Peyer's patch (tissue), 4 donors: ENCODE data around the gene P2RX3. TPM values are rescaled to one million over a fixed set of nuclear protein-coding genes. Genes with fewer than 3 reads are reported as not detected.
"Not testable (repeated sequence)": the region's sequence is repeated elsewhere in the genome, so short reads cannot be mapped to it uniquely, and the experiment has no call there.

ENCODE experiments used
- DNase-seq, 3 donors: peaks; one replicate each; pipeline ENCODE4 v3.0.0-alpha.2; 2017 to 2019
- H3K27ac ChIP-seq, 4 donors: fragments of 200-600 bp; sonication (generic); one replicate each; pipeline ENCODE4 v1.5.1; 2016 to 2019
- H3K27me3 ChIP-seq, 2 donors: fragments of 200-600 bp; sonication (generic); one replicate each; pipeline ENCODE4 v1.5.1; 2019
- H3K36me3 ChIP-seq, 3 donors: fragments of 200-600 bp; sonication (generic); one replicate each; pipeline ENCODE4 v1.5.1; 2016 to 2019
- H3K4me1 ChIP-seq, 4 donors: fragments of 200-600 bp; sonication (generic); one replicate each; pipeline ENCODE4 v1.5.1; 2016 to 2019
- H3K4me3 ChIP-seq, 4 donors: fragments of 200-600 bp; sonication (generic); 1 replicate in 3 of 4; 2 replicates in 1 of 4; pipeline ENCODE4 v1.5.1; 2016 to 2019; ENCODE audit warnings: mild to moderate bottlenecking in 1 of 4
- H3K9me3 ChIP-seq, 4 donors: fragments of 200-600 bp; sonication (generic); one replicate each; pipeline ENCODE4 v1.5.1; 2016 to 2019; ENCODE audit warnings: mild to moderate bottlenecking in 1 of 4
- POLR2A ChIP-seq, 2 donors: fragments of 450-650 bp; IDR thresholded peaks; one replicate each; pipeline ENCODE4 v1.5.1; 2017; ENCODE audit warnings: antibody characterized with exemption in 2 of 2, mild to moderate bottlenecking in 2 of 2, moderate library complexity in 2 of 2
- total RNA-seq, 4 donors: library from RNA; depleted of rRNA; stranded (reverse); fragments of >200 nt; gene quantifications; one replicate each; pipeline ENCODE4 v1.1.0, GENCODE V29; 2016
- TF ChIP-seq, protein P1 (sequence below), 6 experiments: fragments of 450-650 bp in 4 of 6; fragments of 200-600 bp in 2 of 6; sonication (generic) in 1 of 6; IDR thresholded peaks; one replicate each; pipeline ENCODE4 v1.5.1; 2017 to 2019; ENCODE audit warnings: antibody characterized with exemption in 6 of 6, mild to moderate bottlenecking in 3 of 6, moderate library complexity in 1 of 6

The P2RX3 gene
- total RNA-seq, 4 donors from 2014 or later: 0.80 TPM; not detected in 3

DNA sequence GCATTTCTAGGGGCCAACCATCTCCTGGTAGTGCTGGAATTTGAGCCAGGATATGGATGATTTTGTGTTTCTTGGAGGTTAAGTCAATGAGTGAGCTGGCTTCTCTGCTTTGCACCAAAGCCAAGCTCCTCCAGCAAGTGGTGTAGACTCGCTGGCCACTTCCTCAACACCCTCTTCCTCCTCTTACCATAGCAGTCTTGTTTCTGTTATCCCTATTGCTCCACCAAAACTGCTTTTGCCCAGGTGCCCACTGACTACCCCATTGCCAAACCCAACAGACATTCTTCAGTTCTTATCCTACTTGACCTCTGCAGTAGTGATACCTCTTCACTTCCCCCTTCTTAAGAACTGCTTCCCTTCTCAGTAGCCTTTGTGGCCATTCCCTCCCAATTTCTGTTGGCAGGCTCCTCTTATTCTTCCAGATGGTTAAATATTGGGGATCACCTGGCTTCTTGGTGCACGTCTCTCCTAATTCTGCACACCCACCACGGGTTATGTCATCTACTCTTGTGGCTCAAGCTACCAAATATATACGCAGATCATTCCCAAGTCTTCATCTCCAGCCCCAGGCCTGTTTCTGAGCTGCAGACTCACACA, 59.3 kb downstream of the P2RX3 start:
- H3K36me3 ChIP-seq: no peaks in the 10 kb centered on the region
- H3K4me1 ChIP-seq: no peaks in the 10 kb centered on the region
- no peak overlapping the region for H3K4me3 ChIP-seq
- no peaks in the 10 kb centered on the region for H3K9me3 ChIP-seq
- no peak overlapping the region for H3K27ac ChIP-seq
- no peak for DNase-seq
- H3K27me3 ChIP-seq: no peaks in the 10 kb centered on the region
- TF ChIP-seq, protein P1, sequence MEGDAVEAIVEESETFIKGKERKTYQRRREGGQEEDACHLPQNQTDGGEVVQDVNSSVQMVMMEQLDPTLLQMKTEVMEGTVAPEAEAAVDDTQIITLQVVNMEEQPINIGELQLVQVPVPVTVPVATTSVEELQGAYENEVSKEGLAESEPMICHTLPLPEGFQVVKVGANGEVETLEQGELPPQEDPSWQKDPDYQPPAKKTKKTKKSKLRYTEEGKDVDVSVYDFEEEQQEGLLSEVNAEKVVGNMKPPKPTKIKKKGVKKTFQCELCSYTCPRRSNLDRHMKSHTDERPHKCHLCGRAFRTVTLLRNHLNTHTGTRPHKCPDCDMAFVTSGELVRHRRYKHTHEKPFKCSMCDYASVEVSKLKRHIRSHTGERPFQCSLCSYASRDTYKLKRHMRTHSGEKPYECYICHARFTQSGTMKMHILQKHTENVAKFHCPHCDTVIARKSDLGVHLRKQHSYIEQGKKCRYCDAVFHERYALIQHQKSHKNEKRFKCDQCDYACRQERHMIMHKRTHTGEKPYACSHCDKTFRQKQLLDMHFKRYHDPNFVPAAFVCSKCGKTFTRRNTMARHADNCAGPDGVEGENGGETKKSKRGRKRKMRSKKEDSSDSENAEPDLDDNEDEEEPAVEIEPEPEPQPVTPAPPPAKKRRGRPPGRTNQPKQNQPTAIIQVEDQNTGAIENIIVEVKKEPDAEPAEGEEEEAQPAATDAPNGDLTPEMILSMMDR (IDR thresholded peaks at IDR 0.05): no peak
- TF ChIP-seq POLR2A (IDR thresholded peaks at IDR 0.05): no peak

DNA sequence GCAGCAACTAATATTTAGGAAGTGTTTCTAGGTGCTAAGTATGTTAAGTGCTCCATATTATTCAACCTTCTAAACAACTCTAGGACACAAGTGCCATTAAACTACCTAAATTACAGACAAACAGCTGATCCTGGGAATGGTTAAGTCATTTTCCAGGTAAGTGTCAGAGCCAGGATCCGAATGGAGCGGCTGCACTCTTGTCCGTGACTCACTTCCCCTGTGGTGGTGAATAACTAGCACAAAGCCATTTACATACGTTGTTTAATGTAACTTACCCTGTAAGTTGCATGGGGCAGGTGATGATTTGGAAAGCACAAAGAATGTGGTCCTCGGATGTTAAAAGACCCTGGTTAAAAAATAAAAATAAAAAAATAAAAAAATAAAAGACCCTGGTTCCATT, 61.1 kb downstream of the P2RX3 start:
- TF ChIP-seq POLR2A (IDR thresholded peaks at IDR 0.05): no peak
- TF ChIP-seq, protein P1 (IDR thresholded peaks at IDR 0.05): no peak
- no peak overlapping the region for H3K27ac ChIP-seq
- no peaks in the 10 kb centered on the region for H3K27me3 ChIP-seq

DNA sequence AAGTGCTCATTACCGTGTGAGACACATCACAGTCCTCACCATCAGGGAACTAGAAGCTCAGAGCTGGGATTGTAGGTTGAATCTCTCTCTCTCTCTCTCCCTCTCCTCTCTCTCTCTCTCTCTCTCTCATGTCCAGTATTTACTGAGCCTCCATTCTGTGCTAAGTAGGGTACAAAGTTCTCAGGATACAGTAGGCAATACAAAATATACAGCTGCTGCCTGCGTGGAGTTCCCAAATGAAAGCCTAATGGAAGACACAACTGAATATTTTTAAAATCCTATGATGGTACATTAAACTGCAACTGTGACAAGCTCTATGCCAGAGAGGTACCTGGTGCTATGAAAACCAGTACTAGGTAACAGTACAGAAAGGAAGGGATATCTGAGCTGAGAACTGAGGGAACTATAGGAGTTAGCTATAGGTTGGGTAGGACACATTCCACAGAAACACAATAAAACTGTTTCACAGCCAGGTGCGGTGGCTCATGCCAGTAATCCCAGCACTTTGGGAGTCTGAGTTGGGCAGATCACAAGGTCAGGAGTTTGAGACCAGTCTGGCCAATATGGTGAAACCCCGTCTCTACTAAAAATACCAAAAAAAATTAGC, 61.9 kb downstream of the P2RX3 start:
- Histone ChIP-seq H3K4me1 (no peaks in the 10 kb centered on the region), H3K27ac (no peak overlapping the region), H3K9me3 (no peaks in the 10 kb centered on the region), H3K36me3 (no peaks in the 10 kb centered on the region), H3K27me3 (no peaks in the 10 kb centered on the region), H3K4me3 (no peak overlapping the region)
- no peak for TF ChIP-seq POLR2A (IDR thresholded peaks at IDR 0.05)
- TF ChIP-seq, protein P1 (IDR thresholded peaks at IDR 0.05): no peak
- no peak for DNase-seq

More for the DNA sequence above, 61.1 kb downstream of the P2RX3 start:
- no peak overlapping the region for H3K4me3 ChIP-seq
- no peaks in the 10 kb centered on the region for H3K4me1 ChIP-seq
- DNase-seq: no peak
- no peaks in the 10 kb centered on the region for H3K36me3 ChIP-seq
- no peaks in the 10 kb centered on the region for H3K9me3 ChIP-seq

DNA sequence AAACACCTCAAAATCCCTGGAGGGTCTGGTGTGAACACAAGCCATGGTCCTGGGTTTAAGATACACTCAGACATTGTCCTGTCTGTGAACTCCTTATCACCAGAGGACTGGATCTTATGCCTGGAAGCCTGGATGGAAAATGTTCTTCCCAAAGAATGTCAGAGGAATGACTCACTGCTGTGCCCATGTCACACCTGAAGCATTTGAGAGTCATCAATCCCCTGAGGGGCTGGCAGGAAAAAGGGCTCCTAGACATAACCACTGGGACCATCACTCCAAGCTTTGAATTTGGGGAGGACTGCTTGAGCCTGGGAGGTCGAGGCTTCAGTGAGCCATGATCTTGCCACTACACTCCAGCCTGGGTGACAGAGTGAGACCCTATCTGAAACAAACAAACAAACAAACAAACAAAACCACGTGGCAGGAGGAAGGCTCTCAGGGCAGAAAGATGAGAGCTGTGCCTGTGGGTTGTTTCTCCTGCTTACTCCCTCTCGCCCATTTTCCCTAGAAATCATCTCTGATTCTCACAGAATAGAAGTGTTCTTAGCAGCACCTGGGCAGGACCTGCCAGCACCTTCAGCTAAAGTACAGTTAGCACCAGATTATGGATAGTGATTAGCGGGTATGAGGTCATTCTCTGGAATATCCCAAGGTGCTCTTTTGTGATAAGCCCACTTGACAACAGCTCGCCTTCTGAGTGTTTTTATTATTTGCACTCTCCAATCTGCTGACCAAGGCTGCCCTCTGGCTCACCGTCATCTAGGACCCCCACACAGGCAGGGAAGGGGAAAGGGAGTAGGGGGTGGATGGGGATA, 64.2 kb downstream of the P2RX3 start:
- H3K9me3 ChIP-seq: no peaks in the 10 kb centered on the region
- no peak for TF ChIP-seq POLR2A (IDR thresholded peaks at IDR 0.05)
- no peak overlapping the region for H3K27ac ChIP-seq
- H3K27me3 ChIP-seq: no peaks in the 10 kb centered on the region
- no peak for DNase-seq
- no peaks in the 10 kb centered on the region for H3K36me3 ChIP-seq
- H3K4me1 ChIP-seq: no peaks in the 10 kb centered on the region
- no peak overlapping the region for H3K4me3 ChIP-seq

DNA sequence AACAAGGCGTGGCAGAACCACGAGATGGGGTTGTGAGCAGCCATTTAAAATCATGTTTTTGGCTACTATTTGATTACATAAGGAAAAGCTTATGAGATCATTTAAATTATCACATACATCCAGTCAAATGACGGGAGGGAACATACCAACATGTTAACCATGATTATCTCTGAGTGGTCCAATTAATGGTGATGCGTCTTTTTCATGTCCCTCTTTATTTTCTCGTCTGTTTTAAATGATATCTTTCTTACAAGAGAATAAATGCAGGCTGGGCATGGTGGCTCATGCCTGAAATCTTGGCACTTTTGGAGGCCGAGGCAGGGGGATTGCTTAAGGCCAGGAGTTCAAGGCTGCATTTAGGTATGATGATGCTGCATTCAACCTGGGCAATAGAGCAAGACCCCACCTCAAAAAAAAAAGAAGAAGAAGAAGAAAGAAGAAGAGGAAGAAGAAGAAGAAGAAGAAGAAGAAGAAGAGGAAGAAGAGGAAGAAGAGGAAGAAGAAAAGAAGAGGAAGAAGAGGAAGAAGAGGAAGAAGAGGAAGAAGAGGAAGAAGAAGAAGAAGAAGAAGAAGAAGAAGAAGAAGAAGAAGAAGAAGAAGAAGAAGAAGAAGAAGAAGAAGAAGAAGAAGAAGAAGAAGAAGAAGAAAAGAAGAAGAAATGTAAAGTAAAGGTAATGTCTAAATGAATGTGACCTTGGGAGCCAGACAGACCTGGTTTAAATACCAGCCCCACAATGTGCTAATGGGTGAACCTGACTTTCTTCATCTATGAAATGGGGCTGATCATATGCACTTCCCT, 65.0 kb downstream of the P2RX3 start:
- H3K4me3 ChIP-seq, H3K27ac ChIP-seq, H3K36me3 ChIP-seq, DNase-seq, H3K27me3 ChIP-seq, H3K4me1 ChIP-seq, H3K9me3 ChIP-seq: not testable (repeated sequence)

DNA sequence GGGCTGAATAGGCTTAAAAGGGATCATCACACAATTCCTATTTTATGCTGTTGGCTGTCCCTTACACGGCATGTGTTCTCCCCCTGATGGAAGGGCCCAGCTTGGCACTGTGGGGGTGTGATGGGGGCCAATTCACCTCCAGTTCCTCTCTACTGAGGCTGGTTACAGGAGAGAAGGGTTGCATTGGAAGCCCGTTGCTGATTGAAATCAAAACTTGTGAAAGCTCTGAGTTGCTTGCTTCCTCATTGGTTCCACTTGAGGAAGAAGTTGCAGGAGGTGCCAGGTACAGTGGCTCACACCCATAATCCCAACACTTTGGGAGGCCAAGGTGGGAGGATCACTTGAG, 65.6 kb downstream of the P2RX3 start:
- peaks cover 0 to 12% (median 0%) of the 10 kb centered on the region in 3 donors for H3K36me3 ChIP-seq
- no peak for TF ChIP-seq POLR2A (IDR thresholded peaks at IDR 0.05)
- TF ChIP-seq, protein P1 (IDR thresholded peaks at IDR 0.05): no peak
- H3K4me1 ChIP-seq: no peaks in the 10 kb centered on the region
- H3K27me3 ChIP-seq: no peaks in the 10 kb centered on the region
- no peak for DNase-seq
- H3K4me3 ChIP-seq: no peak overlapping the region
- H3K9me3 ChIP-seq: no peaks in the 10 kb centered on the region
- no peak overlapping the region for H3K27ac ChIP-seq
